OCI-LY3 (cell line): ENCODE data around the gene RNF34.

Experiments
- H2AFZ ChIP-seq: fragments of 200-600, 300-600 bp; shearing (Covaris generic); 2 replicates; pipeline ENCODE4 v1.6.0; 2014; ENCODE audit warnings: antibody characterized with exemption, low read depth, low read length
- H3K27ac ChIP-seq: fragments of 200-600, 300-600 bp; sonication (generic); 2 replicates; pipeline ENCODE4 v1.5.1; 2014; ENCODE audit warnings: mild to moderate bottlenecking, low read length, moderate library complexity, mixed read lengths
- H3K27me3 ChIP-seq: fragments of 200-600, 300-600 bp; sonication (generic); 2 replicates; pipeline ENCODE4 v1.6.1; 2014; ENCODE audit warnings: low read depth, low read length, mixed read lengths
- H3K36me3 ChIP-seq: fragments of 200-600, 300-600 bp; sonication (generic); replicated peaks from 2 replicates; pipeline ENCODE3; 2014; ENCODE audit warnings: low read depth, low read length, mixed read lengths
- H3K4me1 ChIP-seq: fragments of 300-600, 200-600 bp; sonication (generic); 2 replicates; pipeline ENCODE4 v1.6.1; 2014; ENCODE audit warnings: low read length, mixed read lengths
- H3K4me2 ChIP-seq: fragments of 200-600, 300-600 bp; sonication (generic); 2 replicates; pipeline ENCODE4 v1.6.1; 2014; ENCODE audit warnings: low read length, mixed read lengths
- H3K4me3 ChIP-seq: fragments of 300-600, 200-600 bp; sonication (generic); 2 replicates; pipeline ENCODE4 v1.5.1; 2014; ENCODE audit warnings: antibody characterized with exemption, mild to moderate bottlenecking, low read length, moderate library complexity
- H3K79me2 ChIP-seq: fragments of 300-600, 200-600 bp; shearing (Covaris generic); 2 replicates; pipeline ENCODE4 v1.6.1; 2014; ENCODE audit warnings: mild to moderate bottlenecking, low read length, mixed read lengths
- H3K9ac ChIP-seq: fragments of 300-600, 200-600 bp; shearing (Covaris generic); 2 replicates; pipeline ENCODE4 v1.6.0; 2014; ENCODE audit warnings: mild to moderate bottlenecking, low read length, moderate library complexity
- H3K9me3 ChIP-seq: fragments of 200-600, 300-600 bp; shearing (Covaris generic); 2 replicates; pipeline ENCODE4 v1.6.1; 2014; ENCODE audit warnings: low read length, mixed read lengths; ENCODE audit not compliant: insufficient read depth
- H4K20me1 ChIP-seq: fragments of 200-600, 300-600 bp; sonication (generic); 2 replicates; pipeline ENCODE4 v1.6.1; 2016; ENCODE audit warnings: low read length, mixed read lengths; ENCODE audit not compliant: insufficient read depth
- EZH2phosphoT487 ChIP-seq: fragments of 200-600 bp; shearing (Covaris generic); IDR thresholded peaks from 2 replicates; pipeline ENCODE4 v1.6.1; 2018; ENCODE audit warnings: antibody characterized with exemption, mixed run types, low read depth
- TF ChIP-seq, protein P1 (sequence below): fragments of 200-600, 300-600 bp; sonication (generic); IDR thresholded peaks from 2 replicates; pipeline ENCODE4 v1.5.1; 2014; ENCODE audit warnings: antibody characterized with exemption, low read length, low read depth

The RNF34 gene

GRCh38 chr12:121427556-121428050 is 27.7 kb downstream of the RNF34 start:
- Histone ChIP-seq H3K27ac (no peak overlapping the region), H4K20me1 (peaks cover 65% of the 10 kb centered on the region), H3K27me3 (no peaks in the 10 kb centered on the region), H2AFZ (no peak overlapping the region), H3K79me2 (peaks cover 42% of the 10 kb centered on the region), H3K4me3 (no peak overlapping the region), H3K9me3 (no peaks in the 10 kb centered on the region), H3K4me1 (peaks cover 26% of the 10 kb centered on the region), H3K9ac (no peak overlapping the region), H3K36me3 (peaks cover 85% of the 10 kb centered on the region), H3K4me2 (no peak overlapping the region)
- no peak for TF ChIP-seq EZH2phosphoT487

DNA sequence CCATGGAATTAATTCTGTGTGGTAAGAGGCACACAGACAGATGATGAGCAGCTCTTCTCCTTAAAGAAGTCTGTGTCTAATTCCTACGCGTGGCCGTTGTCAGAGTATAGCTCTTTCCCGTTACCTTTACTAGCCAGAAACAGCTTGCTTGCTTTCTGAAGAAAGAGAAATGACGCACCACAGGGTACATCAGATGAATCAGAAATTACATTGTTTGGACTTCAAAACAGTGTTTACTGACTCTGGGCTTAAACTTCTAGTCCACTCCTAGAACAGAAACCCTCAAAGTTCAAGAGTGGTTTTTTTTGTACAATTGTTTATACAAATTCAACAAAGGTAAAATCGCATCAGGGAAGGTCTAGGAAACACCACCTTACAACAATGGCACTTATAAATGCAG is 29.0 kb downstream of the RNF34 start:
- Histone ChIP-seq H3K4me3 (no peak overlapping the region), H3K9ac (no peak overlapping the region), H2AFZ (no peak overlapping the region), H3K4me1 (peaks cover 26% of the 10 kb centered on the region), H3K79me2 (peaks cover 42% of the 10 kb centered on the region), H4K20me1 (peaks cover 69% of the 10 kb centered on the region), H3K27ac (no peak overlapping the region), H3K27me3 (no peaks in the 10 kb centered on the region), H3K4me2 (no peak overlapping the region), H3K36me3 (peaks cover 85% of the 10 kb centered on the region), H3K9me3 (no peaks in the 10 kb centered on the region)
- TF ChIP-seq EZH2phosphoT487 = no peak
- TF ChIP-seq, protein P1, sequence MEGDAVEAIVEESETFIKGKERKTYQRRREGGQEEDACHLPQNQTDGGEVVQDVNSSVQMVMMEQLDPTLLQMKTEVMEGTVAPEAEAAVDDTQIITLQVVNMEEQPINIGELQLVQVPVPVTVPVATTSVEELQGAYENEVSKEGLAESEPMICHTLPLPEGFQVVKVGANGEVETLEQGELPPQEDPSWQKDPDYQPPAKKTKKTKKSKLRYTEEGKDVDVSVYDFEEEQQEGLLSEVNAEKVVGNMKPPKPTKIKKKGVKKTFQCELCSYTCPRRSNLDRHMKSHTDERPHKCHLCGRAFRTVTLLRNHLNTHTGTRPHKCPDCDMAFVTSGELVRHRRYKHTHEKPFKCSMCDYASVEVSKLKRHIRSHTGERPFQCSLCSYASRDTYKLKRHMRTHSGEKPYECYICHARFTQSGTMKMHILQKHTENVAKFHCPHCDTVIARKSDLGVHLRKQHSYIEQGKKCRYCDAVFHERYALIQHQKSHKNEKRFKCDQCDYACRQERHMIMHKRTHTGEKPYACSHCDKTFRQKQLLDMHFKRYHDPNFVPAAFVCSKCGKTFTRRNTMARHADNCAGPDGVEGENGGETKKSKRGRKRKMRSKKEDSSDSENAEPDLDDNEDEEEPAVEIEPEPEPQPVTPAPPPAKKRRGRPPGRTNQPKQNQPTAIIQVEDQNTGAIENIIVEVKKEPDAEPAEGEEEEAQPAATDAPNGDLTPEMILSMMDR = no peak

GRCh38 chr12:121430833-121431415 is 31.0 kb downstream of the RNF34 start:
- Histone ChIP-seq H3K79me2 (peaks cover 47% of the 10 kb centered on the region), H3K4me2 (no peak overlapping the region), H2AFZ (no peak overlapping the region), H3K9me3 (no peaks in the 10 kb centered on the region), H3K4me3 (no peak overlapping the region), H3K4me1 (peaks cover 12% of the 10 kb centered on the region), H3K27ac (no peak overlapping the region), H3K36me3 (peaks cover 81% of the 10 kb centered on the region), H4K20me1 (peaks cover 60% of the 10 kb centered on the region), H3K9ac (no peak overlapping the region), H3K27me3 (no peaks in the 10 kb centered on the region)
- TF ChIP-seq EZH2phosphoT487 = no peak
- TF ChIP-seq, protein P1 = no peak

- Histone ChIP-seq H3K36me3 (peaks cover 81% of the 10 kb centered on the region), H3K9ac (no peak overlapping the region), H3K4me2 (no peak overlapping the region), H3K79me2 (peaks cover 48% of the 10 kb centered on the region), H3K9me3 (no peaks in the 10 kb centered on the region), H2AFZ (no peak overlapping the region), H3K27me3 (no peaks in the 10 kb centered on the region), H4K20me1 (peaks cover 65% of the 10 kb centered on the region), H3K27ac (no peak overlapping the region), H3K4me1 (no peaks in the 10 kb centered on the region; the same call in 1 of the 2 replicates), H3K4me3 (no peak overlapping the region)
- TF ChIP-seq, protein P1 = no peak
- no peak for TF ChIP-seq EZH2phosphoT487
Observed at GRCh38 chr12:121432740-121433480, 33.0 kb downstream of the RNF34 start.
